Measurements from ENCODE around the gene NSMCE1.
A peak's percentile ranks its signal among the peaks of the same experiment; 100 is the strongest.
"Not testable (repeated sequence)": the region's sequence is repeated elsewhere in the genome, so short reads cannot be mapped to it uniquely, and the experiment has no call there.

NSMCE1 gene

DNA sequence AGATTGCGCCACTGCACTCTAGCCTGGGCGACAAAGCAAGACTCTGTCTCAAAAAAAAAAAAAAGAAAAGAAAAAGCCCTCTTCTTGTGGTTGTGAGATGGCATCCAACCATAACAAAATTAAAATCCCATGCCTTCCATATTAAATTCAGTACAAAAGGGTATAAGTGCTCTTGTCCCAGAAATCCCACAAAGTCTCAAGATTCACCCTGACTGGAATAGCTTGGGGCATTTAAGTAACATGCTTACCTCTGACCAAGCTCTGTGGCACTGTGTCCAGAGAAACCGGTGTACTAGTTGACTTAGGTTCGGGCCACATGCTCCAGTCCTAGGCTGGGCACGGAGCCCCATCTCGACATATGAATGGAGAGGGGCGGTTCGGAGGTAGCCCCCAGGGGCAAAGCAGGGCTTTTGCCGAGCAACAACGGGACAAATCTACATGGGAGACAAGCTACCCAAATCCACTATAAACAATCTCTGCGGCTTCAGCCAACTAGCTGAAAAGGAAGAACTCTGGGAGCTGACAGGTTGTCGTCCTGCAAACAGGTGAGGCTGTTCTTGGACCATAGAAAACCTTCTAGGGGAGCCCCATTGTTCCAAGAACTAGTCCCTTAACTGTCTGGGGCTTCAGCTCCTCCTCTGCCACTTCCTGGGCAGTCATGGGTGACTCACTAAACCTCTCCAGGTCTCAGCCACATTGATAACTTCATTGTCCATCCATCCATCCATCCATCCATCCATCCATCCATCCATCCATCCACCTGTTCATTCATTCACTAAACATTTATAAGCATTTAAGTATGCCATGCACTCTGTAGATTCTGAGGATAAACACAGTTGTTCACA is 34.9 kb upstream of the NSMCE1 start:
- DNase-seq (ENCODE audit: low read depth in 1 of 2, low spot score in 1 of 2): no peak

DNA sequence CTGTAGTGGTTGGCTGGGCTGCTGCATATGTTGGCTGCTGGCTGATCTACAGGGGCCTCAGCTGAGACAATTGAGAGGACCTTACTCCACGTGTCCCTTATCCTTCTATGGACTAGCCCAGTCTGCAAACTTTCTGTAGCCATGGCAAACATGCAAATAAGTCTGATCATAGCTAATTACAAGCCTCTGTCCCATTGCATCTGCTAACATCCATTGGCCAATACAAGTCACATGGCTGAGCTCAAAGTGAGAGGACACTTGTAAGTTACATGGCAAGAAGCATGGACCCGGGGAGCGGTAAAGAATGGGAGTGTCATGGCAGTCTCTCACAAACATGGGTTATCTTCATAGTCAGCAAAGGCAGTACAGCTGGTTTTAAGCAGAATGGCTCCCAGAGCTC is 33.6 kb upstream of the NSMCE1 start:
- DNase-seq (ENCODE audit: low read depth in 1 of 2, low spot score in 1 of 2): no peak

DNA sequence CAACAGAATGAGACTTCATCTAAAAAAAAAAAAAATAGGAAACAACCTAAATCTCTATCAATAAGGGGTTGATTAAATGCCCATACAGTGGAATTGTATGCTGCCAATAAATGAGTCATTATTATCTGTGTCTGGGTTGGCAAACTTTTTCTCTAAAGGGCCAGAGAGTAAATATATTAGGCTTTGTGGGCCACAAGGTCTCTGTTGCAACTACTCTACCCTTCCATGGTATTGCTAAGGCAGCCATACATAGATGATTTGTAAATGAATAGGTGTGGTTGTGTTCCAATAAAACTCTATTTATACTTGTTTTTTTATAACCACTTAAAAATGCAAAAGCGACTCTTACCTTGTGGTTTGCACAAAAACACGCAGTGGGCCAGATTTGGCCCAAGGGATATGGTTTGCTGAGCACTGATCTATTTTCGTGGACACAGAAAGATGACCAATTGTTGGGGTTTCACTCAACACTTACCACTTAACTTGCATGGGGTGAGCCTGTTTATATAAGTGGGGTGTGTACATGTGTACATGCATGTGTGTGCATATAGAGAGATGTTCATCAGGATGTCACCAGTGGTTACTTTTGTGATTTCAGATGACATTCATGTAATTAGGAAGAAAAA is 32.8 kb upstream of the NSMCE1 start:
- DNase-seq (ENCODE audit: low read depth in 1 of 2, low spot score in 1 of 2): no peak

DNA sequence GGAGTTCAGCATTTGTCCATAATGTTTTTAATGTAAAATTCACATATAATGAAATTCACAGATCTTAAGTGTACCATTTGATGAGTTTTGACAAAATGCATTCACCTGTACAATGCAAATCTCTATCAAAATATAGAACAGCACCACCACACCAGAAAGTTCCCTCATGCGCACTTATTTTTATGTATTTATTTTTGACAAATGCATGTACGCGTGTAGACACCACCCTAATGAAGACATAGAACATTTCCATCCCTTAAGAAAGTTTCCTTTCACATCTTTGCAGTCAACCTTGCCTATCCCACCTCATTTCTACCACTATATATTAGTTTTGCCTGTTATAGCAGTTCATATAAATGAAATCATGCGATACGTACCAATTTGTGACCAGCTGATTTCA is 29.6 kb upstream of the NSMCE1 start:
- no peak for DNase-seq (ENCODE audit: low read depth in 1 of 2, low spot score in 1 of 2)

DNA sequence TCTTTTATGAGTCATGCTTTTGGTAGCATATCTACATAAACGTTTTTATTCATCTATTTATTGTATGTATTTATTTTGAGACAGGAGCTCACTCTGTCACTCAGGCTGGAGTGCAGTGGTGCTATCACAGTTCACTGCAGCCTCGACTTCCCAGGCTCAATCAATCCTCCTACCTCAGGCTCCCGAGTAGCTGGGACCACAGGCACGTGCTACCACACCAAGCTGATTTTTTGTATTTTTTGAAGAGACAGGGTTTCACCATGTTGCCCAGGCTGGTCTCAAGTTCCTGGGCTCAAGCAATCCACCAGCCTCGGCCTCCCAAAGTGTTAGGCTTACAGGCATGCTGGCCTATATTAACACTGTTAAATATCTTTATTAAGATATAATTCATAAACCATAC is 24.8 kb upstream of the NSMCE1 start:
- DNase-seq (ENCODE audit: low read depth in 1 of 2, low spot score in 1 of 2): no peak

DNA sequence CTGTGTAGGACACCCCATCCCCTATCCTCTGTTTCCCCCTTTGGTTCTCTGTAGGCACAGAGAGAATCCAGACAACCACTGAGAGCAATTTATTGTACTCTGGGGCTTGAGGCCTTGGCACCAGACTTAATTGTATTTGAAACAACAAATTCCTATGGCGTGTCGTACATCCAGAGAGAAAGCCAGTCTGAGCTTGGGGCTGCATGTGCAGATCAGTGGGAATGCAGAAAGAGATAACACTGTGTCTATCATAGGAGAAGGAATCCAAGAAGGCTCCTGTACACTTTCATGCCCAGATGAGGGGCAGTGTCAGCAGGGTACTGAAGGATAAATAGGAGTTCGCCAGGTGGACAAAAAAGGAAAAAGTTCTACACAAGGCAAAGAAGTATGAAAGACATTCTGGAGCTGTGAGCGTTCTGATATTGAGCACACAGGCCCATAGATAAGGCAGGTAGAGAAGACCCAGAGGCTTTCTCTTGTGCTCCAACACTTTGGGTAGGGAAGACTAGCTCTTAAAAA is 23.2 kb upstream of the NSMCE1 start:
- no peak for DNase-seq (ENCODE audit: low read depth in 1 of 2, low spot score in 1 of 2)

DNA sequence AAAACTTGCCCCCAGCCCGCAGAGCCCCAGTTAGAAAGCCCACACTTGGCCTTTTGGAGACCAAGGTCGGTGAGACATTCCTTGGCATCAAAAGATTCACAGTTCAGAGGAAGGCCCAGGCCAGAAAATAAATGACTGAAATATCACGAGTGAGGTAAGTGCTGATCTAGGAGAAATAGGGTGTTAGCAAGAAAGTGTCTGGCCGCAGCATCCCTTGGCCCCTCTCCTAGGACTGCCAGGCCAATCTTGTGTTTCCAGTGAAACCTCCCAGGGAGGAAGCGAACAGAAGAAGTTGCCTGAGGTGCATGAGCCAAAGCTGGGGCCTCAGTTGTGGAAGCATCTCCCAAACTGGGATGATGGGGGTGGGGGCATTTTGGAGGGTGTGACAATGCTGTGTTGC is 22.5 kb upstream of the NSMCE1 start:
- DNase-seq (ENCODE audit: low read depth in 1 of 2, low spot score in 1 of 2): no peak

DNA sequence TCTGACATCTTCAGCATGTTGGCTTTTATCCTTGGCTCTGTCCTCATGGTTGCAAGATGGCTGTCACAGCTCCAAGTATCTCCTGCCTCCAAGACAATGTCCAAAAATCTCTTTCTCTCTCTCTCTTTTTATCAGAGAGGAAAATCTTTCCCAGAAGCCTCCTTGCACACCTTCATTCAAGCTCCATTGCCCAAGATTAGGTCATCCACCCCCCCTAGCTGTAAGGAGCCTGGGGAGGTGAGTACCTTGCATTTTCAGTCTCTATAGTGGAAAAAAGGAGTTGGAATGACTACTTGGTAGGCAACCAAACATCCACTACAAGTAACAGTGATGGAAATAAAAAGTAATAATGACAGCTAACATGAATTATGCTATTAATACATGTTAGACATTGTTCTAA is 22.0 kb upstream of the NSMCE1 start:
- DNase-seq (ENCODE audit: low read depth in 1 of 2, low spot score in 1 of 2): no peak

DNA sequence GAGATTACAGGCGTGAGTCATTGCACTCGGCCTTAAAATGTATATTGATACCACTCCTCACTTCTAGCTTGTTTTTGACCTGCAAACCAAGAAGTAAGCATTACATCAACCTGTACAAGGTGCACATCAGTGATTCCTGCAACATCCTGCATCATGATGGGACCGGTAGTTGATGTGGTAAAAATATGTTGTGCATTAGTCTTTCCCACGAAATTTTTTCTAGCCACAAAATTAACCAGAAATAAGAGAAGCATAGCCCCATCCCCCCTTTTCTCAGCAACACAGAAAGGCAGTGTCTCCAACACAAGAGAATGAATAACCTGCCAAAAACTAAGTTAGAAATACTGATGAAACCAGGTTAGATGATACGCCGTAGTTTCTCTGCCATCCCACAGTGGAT is 21.1 kb upstream of the NSMCE1 start:
- no peak for DNase-seq (ENCODE audit: low read depth in 1 of 2, low spot score in 1 of 2)

DNA sequence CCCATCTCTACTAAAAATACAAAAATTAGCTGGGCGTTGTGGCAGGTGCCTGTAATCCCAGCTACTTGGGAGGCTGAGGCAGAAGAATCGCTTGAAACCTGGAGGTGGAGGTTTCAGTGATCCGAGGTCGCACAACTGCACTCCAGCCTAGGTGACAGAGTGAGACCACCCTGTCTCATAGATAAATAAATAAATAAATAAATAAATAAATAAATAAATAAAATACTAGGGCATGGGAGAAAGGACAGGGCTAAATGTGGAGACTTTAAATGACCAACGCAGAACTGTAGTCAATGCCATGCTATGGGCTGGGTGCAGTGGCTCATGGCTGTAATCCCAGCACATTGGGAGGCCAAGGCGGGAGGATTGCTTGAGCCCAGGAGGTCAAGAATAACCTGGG is 19.7 kb upstream of the NSMCE1 start:
- not testable (repeated sequence) for DNase-seq (ENCODE audit: low read depth in 1 of 2, low spot score in 1 of 2)

DNA sequence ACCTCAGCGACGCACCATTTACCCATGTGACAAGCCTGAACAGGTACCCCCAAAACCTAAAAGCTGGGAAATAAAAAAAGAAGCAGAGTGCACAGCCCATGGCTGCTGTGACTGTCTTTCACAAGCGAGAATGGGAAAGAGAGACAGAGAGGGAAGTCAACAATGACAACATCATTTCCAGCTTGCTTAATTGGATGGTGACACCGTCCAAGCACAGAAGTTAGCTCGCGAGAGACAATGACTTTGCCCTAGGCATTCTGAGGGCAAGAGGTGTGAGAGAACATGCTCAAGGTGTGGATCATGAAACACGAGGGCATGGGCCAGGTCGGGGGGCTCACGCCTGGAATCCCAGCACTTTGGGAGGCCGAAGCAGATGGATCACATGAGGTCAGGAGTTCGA is 19.3 kb upstream of the NSMCE1 start:
- DNase-seq (ENCODE audit: low read depth in 1 of 2, low spot score in 1 of 2): no peak

DNA sequence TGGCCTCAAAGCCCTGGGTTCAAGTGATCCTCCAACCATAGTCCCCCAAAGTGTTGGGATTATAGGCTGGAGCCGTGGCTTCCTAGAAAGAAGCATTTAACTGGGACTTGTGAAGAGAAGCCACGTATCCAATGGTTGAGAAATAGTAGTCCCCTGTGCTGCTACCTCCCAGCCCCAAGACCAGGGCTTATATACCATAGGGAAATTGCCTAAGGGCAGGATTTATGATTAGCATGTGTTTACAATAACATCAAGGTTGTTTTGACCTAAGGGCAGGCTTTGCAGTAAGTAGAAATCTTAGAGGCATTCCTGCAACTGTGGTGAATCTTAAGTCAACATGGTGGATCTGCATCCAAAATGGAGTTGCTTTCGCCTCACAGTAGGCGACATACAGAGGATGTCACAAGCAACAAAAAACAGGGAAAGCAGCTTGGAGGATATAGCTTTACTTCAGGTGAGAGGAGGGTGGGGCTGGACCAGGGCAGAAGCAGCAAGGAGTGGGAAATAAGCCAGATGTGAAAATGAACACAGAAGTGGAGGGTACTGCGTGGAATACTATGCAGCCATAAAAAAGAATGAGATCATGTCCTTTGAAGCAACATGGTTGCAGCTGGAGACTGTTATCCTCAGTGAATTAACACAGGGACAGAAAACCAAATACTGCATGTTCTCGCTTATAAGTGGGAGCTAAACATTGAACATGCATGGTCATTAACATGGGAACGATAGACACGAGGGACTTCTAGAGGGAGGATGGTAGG is 18.7 kb upstream of the NSMCE1 start:
- DNase-seq (ENCODE audit: low read depth in 1 of 2, low spot score in 1 of 2): no peak

DNA sequence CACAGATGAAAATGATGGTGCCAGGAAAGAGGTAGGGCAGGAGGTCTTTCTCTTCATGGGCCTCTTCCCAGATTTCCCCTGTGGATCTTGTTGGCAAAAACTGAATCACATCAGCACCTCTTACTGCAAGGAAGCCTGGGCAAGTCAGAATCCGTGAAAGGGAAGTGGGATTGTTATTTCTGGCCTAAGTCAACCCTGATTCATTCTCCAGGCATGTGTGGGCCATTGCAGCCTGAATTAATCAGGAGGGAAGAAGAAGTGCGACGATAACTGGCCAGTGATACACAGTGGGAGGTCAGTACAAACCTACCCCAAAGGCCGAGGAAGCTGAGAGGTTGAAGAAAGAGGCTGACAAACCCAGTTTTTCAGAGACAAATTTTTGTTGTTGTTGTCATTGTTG is 17.9 kb upstream of the NSMCE1 start:
- DNase-seq (ENCODE audit: low read depth in 1 of 2, low spot score in 1 of 2): no peak

DNA sequence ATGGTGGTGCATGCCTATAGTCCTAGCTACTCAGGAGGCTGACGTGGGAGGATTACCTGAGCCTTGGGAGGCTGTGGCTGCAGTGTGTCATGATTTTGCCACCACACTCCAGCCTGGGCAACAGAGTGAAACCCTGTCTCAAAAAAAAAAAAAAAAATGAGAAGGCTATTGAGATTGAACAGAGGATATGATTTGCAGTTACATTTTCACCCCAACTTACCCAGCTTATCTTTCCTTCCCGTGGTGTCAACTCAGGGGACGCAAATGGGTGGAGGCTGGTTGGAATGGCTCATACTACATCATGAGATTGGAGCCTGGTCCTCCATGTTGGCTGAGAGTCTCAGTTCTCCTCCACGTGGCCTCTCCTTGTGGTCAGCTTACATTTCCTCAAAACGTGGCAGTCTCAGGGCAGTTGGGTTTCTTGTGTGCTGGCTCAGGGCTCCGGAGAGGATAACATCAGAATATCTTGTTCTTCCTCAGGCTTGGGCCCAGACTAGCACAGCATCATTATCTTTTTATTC is 17.2 kb upstream of the NSMCE1 start:
- no peak for DNase-seq (ENCODE audit: low read depth in 1 of 2, low spot score in 1 of 2)

DNA sequence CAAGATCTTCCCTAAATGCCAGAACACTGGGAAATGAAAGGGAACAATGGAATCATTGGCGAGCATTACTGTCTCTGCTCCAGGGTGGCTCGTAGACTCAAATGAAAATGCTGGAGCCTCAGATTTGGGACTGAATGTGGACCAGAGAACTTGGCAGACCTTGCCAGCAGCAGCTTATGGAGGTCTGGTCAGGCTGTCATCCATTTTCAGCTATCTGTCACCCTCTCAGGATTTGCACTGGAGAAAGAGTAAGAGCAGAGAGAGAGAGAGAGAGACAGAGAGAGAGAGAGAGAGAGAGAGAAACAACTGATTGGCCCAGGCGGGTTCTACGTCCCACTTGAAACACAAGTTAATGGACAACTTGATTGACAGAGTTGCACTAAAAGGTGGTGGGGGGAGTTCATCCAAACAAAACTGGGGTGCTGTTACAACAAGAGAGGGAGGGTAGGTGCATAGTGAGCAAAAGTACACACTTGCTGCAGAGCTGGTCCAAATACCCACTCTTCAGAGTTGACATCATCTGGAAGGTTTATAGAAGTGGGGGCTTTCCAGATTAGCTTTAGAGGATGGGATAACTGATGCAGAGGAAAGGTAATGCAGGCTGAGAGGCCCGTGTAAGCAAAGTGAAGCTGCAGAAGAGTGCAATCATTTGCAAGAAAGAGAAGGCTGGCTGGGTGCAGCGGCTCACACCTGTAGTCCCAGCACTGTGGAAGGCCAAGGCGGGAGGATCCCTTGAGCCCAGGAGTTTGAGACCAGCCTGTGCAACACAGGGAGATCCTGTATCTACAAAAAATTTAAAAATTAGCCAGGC is 16.5 kb upstream of the NSMCE1 start:
- no peak for DNase-seq (ENCODE audit: low read depth in 1 of 2, low spot score in 1 of 2)

DNA sequence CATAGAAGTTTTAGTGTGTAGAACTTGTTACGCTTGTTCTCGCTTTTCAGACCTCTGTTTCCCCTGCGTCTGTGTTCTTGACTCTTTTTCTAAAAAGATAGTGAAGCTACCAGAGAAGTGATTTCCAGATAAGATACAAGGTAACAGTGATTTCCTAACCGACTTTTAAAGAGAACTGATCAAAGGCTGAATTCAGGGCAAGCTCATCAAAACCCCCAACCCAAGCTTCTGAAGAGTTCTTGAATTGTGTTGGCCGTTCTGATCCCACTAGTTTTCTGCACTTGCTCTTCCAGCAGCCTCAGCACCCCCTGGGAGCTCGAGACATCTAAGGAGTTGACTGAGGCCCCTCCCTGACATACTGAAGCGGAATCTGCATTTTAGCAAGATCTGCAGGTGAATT is 12.7 kb upstream of the NSMCE1 start:
- DNase-seq (ENCODE audit: low read depth in 1 of 2, low spot score in 1 of 2): no peak

DNA sequence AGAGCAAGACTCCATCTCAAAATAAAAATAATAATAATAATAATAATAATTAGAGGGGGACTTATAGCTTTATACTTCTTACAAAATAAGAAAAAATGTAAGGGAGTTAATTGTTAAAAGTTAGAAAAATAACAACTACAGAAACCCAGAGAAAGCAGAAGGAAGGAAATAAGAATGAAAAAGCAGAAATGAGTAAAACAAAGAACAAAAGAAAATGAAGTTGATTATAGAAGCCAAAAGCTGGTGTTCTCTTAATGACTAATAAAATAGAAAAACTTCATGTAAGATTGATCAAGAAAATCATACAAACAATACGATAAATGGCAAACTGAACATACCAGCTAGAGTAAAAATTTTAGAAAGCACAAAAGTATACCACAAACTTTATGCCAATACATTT is 6.8 kb upstream of the NSMCE1 start:
- no peak for DNase-seq (ENCODE audit: low read depth in 1 of 2, low spot score in 1 of 2)

DNA sequence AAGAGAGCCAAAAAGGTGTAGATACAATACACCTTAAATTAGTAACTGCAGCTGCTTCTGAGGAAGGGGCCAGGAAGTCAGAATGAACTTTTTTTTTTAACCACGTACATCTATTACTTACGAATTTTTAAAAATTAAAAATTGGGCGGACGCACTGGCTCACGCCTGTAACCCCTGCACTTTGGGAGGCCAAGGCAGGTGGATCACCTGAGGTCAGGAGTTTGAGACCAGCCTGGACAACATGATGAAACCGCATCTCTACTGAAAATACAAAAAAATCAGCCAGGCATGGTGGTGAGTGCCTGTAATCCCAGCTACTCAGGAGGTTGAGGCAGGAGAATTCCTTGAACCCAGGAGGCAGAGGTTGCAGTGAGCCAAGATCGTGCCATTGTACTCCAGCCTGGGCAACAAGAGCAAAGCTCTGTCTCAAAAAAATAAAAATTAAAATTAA is 5.9 kb upstream of the NSMCE1 start:
- DNase-seq (ENCODE audit: low read depth in 1 of 2, low spot score in 1 of 2): not testable (repeated sequence)

DNA sequence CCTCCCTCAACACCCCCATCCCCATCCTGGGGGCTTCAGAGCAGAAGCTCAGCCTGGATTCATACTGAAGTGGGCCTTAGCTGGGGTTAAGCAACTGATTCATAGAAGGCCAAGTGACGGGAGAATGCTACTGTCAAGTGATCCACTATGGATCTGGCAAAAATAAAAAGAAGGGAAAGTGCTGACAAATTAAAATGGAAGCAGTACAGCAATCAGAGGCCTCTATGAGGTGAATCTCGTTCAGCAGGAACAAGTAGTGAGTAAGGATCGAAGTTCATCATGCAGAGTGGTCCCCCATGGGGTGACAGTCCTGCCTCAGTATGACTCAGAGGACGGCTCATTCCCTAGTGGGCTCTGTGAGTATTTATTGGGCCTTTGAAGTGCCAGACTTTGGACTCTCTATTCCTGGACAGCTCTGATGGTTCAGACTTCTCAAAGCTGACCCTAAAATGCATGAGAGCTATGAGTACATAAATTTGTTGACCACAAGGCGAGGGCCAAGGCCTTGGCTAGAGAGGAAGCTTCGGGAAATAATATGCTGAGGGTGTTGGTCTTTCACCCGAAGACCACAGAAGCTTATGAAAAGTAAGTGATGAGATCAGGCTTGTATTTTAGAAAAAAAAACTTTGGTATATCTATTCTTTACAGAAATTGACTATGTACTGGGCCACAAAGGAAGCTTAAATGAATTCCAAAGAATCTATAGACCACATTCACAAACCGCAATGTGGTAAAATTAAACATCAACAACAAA is 5.3 kb upstream of the NSMCE1 start:
- peak in 1 of 2 donors; percentile 50 for DNase-seq (ENCODE audit: low read depth in 1 of 2, low spot score in 1 of 2)

DNA sequence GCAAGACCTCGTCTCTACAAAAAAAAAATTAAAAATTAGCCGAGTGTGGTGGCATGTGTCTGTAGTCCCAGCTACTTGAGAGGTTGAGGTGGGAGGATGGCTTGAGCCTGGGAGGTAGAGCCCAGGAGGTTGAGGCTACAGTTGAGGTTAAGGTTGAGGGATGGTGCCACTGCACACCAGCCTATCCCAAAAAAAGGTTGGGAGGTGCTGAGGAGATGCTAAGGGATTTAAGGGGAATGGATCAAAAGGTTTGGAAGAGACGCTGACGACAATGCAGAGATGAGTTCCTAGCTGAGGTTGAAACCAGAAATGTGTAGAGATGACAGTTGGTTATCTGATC is 4.7 kb upstream of the NSMCE1 start:
- DNase-seq (ENCODE audit: low read depth in 1 of 2, low spot score in 1 of 2): no peak
